Osteocyte (in vitro differentiated cells): Measurements from ENCODE around the gene FAP. TPM values are rescaled to one million over a fixed set of nuclear protein-coding genes. Genes with fewer than 3 reads are reported as not detected.

Experiments used
- DNase-seq: peaks from one replicate; pipeline ENCODE4 v3.0.0; 2021; ENCODE audit warnings: mixed read lengths; ENCODE audit not compliant: unreplicated experiment; ENCODE audit errors: extremely low spot score
- H3K27ac Mint-ChIP-seq: one replicate; pipeline ENCODE4 v1.8.0; 2021; ENCODE audit warnings: mild to moderate bottlenecking, mixed read lengths; ENCODE audit not compliant: unreplicated experiment
- H3K27me3 Mint-ChIP-seq: one replicate; pipeline ENCODE4 v1.8.0; 2021; ENCODE audit warnings: mixed read lengths; ENCODE audit not compliant: unreplicated experiment
- H3K36me3 Mint-ChIP-seq: one replicate; pipeline ENCODE4 v1.8.0; 2021; ENCODE audit warnings: mixed read lengths; ENCODE audit not compliant: unreplicated experiment
- H3K4me1 Mint-ChIP-seq: one replicate; pipeline ENCODE4 v1.8.0; 2021; ENCODE audit warnings: mixed read lengths; ENCODE audit not compliant: unreplicated experiment
- H3K4me3 Mint-ChIP-seq: one replicate; pipeline ENCODE4 v1.8.0; 2021; ENCODE audit warnings: mild to moderate bottlenecking, moderate library complexity, mixed read lengths; ENCODE audit not compliant: unreplicated experiment
- H3K9me3 Mint-ChIP-seq: one replicate; pipeline ENCODE4 v1.8.0; 2021; ENCODE audit warnings: mixed read lengths; ENCODE audit not compliant: unreplicated experiment
- CTCF ChIP-seq: fragments of 200-600 bp; sonication (generic); IDR thresholded peaks from 2 replicates; pipeline ENCODE4 v1.5.0; 2021; ENCODE audit warnings: antibody characterized with exemption, mild to moderate bottlenecking, moderate library complexity
- total RNA-seq: library from RNA; stranded (reverse); gene quantifications from 2 replicates; pipeline ENCODE4 v1.2.1, GENCODE V29; 2021

The FAP gene
- total RNA-seq, 1 donor from 2014 or later = 38.1 TPM

- Mint-ChIP-seq H3K4me3 (no peak overlapping the region), H3K4me1 (peaks cover 29% of the 10 kb centered on the region), H3K9me3 (no peaks in the 10 kb centered on the region), H3K36me3 (peaks cover 42% of the 10 kb centered on the region), H3K27ac (no peak overlapping the region), H3K27me3 (no peaks in the 10 kb centered on the region)
- DNase-seq = no peak
- TF ChIP-seq CTCF = no peak
Measured at GRCh38 chr2:162184821-162185450, 58.3 kb downstream of the FAP start.

GRCh38 chr2:162184359-162184758 is 58.9 kb downstream of the FAP start:
- peaks cover 42% of the 10 kb centered on the region for H3K36me3 Mint-ChIP-seq

GRCh38 chr2:162182395-162182794 is 60.9 kb downstream of the FAP start:
- Mint-ChIP-seq H3K27me3 (no peaks in the 10 kb centered on the region), H3K27ac (peak overlapping the region; percentile 33), H3K4me1 (peaks cover 31% of the 10 kb centered on the region), H3K36me3 (peaks cover 29% of the 10 kb centered on the region), H3K4me3 (no peak overlapping the region), H3K9me3 (no peaks in the 10 kb centered on the region)
- no peak for TF ChIP-seq CTCF
- no peak for DNase-seq

More at GRCh38 chr2:162184359-162184758, 58.9 kb downstream of the FAP start:
- DNase-seq = no peak
- no peaks in the 10 kb centered on the region for H3K9me3 Mint-ChIP-seq
- H3K27me3 Mint-ChIP-seq = no peaks in the 10 kb centered on the region
- H3K4me3 Mint-ChIP-seq = no peak overlapping the region
- no peak for TF ChIP-seq CTCF
- H3K4me1 Mint-ChIP-seq = peaks cover 29% of the 10 kb centered on the region
- H3K27ac Mint-ChIP-seq = no peak overlapping the region

- peaks cover 20% of the 10 kb centered on the region for H3K4me1 Mint-ChIP-seq
- no peak overlapping the region for H3K27ac Mint-ChIP-seq
- H3K27me3 Mint-ChIP-seq = no peaks in the 10 kb centered on the region
- no peak for DNase-seq
- H3K36me3 Mint-ChIP-seq = peaks cover 17% of the 10 kb centered on the region
- TF ChIP-seq CTCF = no peak
- H3K4me3 Mint-ChIP-seq = no peak overlapping the region
- H3K9me3 Mint-ChIP-seq = no peaks in the 10 kb centered on the region
Measured at GRCh38 chr2:162177301-162177700, 65.9 kb downstream of the FAP start.

GRCh38 chr2:162175714-162176113 is 67.5 kb downstream of the FAP start:
- no peak overlapping the region for H3K4me3 Mint-ChIP-seq
- H3K9me3 Mint-ChIP-seq = no peaks in the 10 kb centered on the region
- TF ChIP-seq CTCF = no peak
- peaks cover 17% of the 10 kb centered on the region for H3K36me3 Mint-ChIP-seq
- peaks cover 10% of the 10 kb centered on the region for H3K4me1 Mint-ChIP-seq
- H3K27ac Mint-ChIP-seq = no peak overlapping the region
- DNase-seq = no peak
- no peaks in the 10 kb centered on the region for H3K27me3 Mint-ChIP-seq
